HEK293 (cell line): ENCODE measurements around the gene PTP4A2.

Experiments used
- CTCF ChIP-seq: fragments of 450-650 bp; formaldehyde crosslinking; IDR thresholded peaks from 2 replicates; pipeline ENCODE4 v1.5.1; 2016; ENCODE audit warnings: missing biosample characterization, missing genetic modification characterization
- HOXA7 ChIP-seq: sonication (generic); formaldehyde crosslinking; IDR thresholded peaks from 2 replicates; pipeline ENCODE4 v1.8.1; 2022; ENCODE audit warnings: missing genetic modification reagents, borderline replicate concordance
- KLF17 ChIP-seq: fragments of 450-650 bp; formaldehyde crosslinking; IDR thresholded peaks from 2 replicates; pipeline ENCODE4 v1.5.1; 2016; ENCODE audit warnings: missing biosample characterization, missing genetic modification characterization
- KLF8 ChIP-seq: fragments of 450-650 bp; formaldehyde crosslinking; IDR thresholded peaks from 2 replicates; pipeline ENCODE4 v1.5.1; 2016; ENCODE audit warnings: missing biosample characterization, missing genetic modification characterization
- MYNN ChIP-seq: fragments of 450-650 bp; formaldehyde crosslinking; IDR thresholded peaks from 2 replicates; pipeline ENCODE4 v1.5.1; 2016; ENCODE audit warnings: missing biosample characterization, missing genetic modification characterization, borderline replicate concordance
- PRDM4 ChIP-seq: fragments of 450-650 bp; formaldehyde crosslinking; IDR thresholded peaks from 2 replicates; pipeline ENCODE4 v1.5.1; 2017; ENCODE audit warnings: missing biosample characterization, missing genetic modification characterization
- SALL2 ChIP-seq: fragments of 450-650 bp; formaldehyde crosslinking; IDR thresholded peaks from 2 replicates; pipeline ENCODE4 v1.5.0; 2017; ENCODE audit warnings: missing biosample characterization, mild to moderate bottlenecking, missing genetic modification characterization, borderline replicate concordance
- WT1 ChIP-seq: fragments of 450-650 bp; formaldehyde crosslinking; IDR thresholded peaks from 2 replicates; pipeline ENCODE4 v1.5.1; 2016; ENCODE audit warnings: missing biosample characterization, missing genetic modification characterization
- ZBTB17 ChIP-seq: fragments of 450-650 bp; formaldehyde crosslinking; IDR thresholded peaks from 2 replicates; pipeline ENCODE4 v1.5.1; 2016; ENCODE audit warnings: missing biosample characterization, missing genetic modification characterization
- ZNF138 ChIP-seq: fragments of 450-650 bp; formaldehyde crosslinking; IDR thresholded peaks from 2 replicates; pipeline ENCODE4 v1.5.1; 2016; ENCODE audit warnings: missing biosample characterization, missing genetic modification characterization, borderline replicate concordance
- ZNF221 ChIP-seq: fragments of 450-650 bp; formaldehyde crosslinking; IDR thresholded peaks from 2 replicates; pipeline ENCODE4 v1.5.1; 2017; ENCODE audit warnings: missing biosample characterization, missing genetic modification characterization, borderline replicate concordance
- ZNF280C ChIP-seq: fragments of 450-650 bp; formaldehyde crosslinking; IDR thresholded peaks from 2 replicates; pipeline ENCODE4 v1.5.1; 2016; ENCODE audit warnings: missing biosample characterization, missing genetic modification characterization
- ZNF350 ChIP-seq: fragments of 450-650 bp; formaldehyde crosslinking; IDR thresholded peaks from 2 replicates; pipeline ENCODE4 v1.5.0; 2017; ENCODE audit warnings: missing biosample characterization, mild to moderate bottlenecking, missing genetic modification characterization
- ZNF362 ChIP-seq: fragments of 450-650 bp; formaldehyde crosslinking; IDR thresholded peaks from 2 replicates; pipeline ENCODE4 v1.5.1; 2016; ENCODE audit warnings: missing biosample characterization, missing genetic modification characterization
- ZNF449 ChIP-seq: fragments of 450-650 bp; formaldehyde crosslinking; IDR thresholded peaks from 2 replicates; pipeline ENCODE4 v1.5.1; 2017; ENCODE audit warnings: missing biosample characterization, mild to moderate bottlenecking, missing genetic modification characterization, moderate library complexity
- ZNF510 ChIP-seq: fragments of 450-650 bp; formaldehyde crosslinking; IDR thresholded peaks from 2 replicates; pipeline ENCODE4 v1.5.1; 2018; ENCODE audit warnings: mild to moderate bottlenecking, missing genetic modification characterization, missing biosample characterization; ENCODE audit not compliant: insufficient replicate concordance
- ZNF561 ChIP-seq: fragments of 450-650 bp; IDR thresholded peaks from 2 replicates; pipeline ENCODE4 v1.5.1; 2018; ENCODE audit warnings: missing biosample characterization, missing genetic modification characterization, borderline replicate concordance
- ZNF596 ChIP-seq: fragments of 450-650 bp; IDR thresholded peaks from 2 replicates; pipeline ENCODE4 v1.5.0; 2018; ENCODE audit warnings: missing biosample characterization, mild to moderate bottlenecking, missing genetic modification characterization, moderate library complexity
- ZNF600 ChIP-seq: fragments of 450-650 bp; formaldehyde crosslinking; IDR thresholded peaks from 2 replicates; pipeline ENCODE4 v1.5.1; 2016; ENCODE audit warnings: missing biosample characterization, missing genetic modification characterization
- ZNF610 ChIP-seq: fragments of 450-650 bp; formaldehyde crosslinking; IDR thresholded peaks from 2 replicates; pipeline ENCODE4 v1.5.1; 2016; ENCODE audit warnings: missing biosample characterization, missing genetic modification characterization, borderline replicate concordance
- ZNF623 ChIP-seq: fragments of 450-650 bp; formaldehyde crosslinking; IDR thresholded peaks from 2 replicates; pipeline ENCODE4 v1.5.1; 2016; ENCODE audit warnings: missing biosample characterization, missing genetic modification characterization
- ZNF624 ChIP-seq: fragments of 450-650 bp; formaldehyde crosslinking; IDR thresholded peaks from 2 replicates; pipeline ENCODE4 v1.5.1; 2017; ENCODE audit warnings: missing biosample characterization, missing genetic modification characterization
- ZNF639 ChIP-seq: fragments of 450-650 bp; formaldehyde crosslinking; IDR thresholded peaks from 2 replicates; pipeline ENCODE4 v1.5.1; 2016; ENCODE audit warnings: missing biosample characterization, missing genetic modification characterization
- ZNF692 ChIP-seq: fragments of 450-650 bp; formaldehyde crosslinking; IDR thresholded peaks from 2 replicates; pipeline ENCODE4 v1.5.1; 2016; ENCODE audit warnings: missing biosample characterization, missing genetic modification characterization
- ZNF791 ChIP-seq: fragments of 450-650 bp; formaldehyde crosslinking; IDR thresholded peaks from 2 replicates; pipeline ENCODE4 v1.5.1; 2016; ENCODE audit warnings: missing biosample characterization, missing genetic modification characterization

The PTP4A2 gene

GRCh38 chr1:31944205-31945089 is 6.3 kb upstream of the PTP4A2 start (continued):
- TF ChIP-seq ZNF596 = peak; percentile 37; the same call in 1 of the 2 replicates
- TF ChIP-seq ZNF692 (tag by site-specific recombination) = peak; percentile 82
- no peak for TF ChIP-seq SALL2
- no peak for TF ChIP-seq ZNF623 (tag by site-specific recombination)
- no peak for TF ChIP-seq ZNF791 (tag by site-specific recombination)
- TF ChIP-seq ZNF624 (tag by site-specific recombination) = no peak
- TF ChIP-seq ZNF610 (tag by site-specific recombination) = no peak; the same call in 1 of the 2 replicates
- TF ChIP-seq ZNF600 (tag by site-specific recombination) = peak; percentile 91
- TF ChIP-seq CTCF (tag by site-specific recombination) = no peak
- TF ChIP-seq ZNF350 (tag by site-specific recombination) = no peak
- TF ChIP-seq ZNF221 = no peak
- TF ChIP-seq ZNF280C (tag by site-specific recombination) = no peak
- TF ChIP-seq ZNF138 = no peak
- peak; percentile 87 for TF ChIP-seq KLF17 (tag by site-specific recombination)
- TF ChIP-seq ZBTB17 (tag by site-specific recombination) = peak; percentile 99
- TF ChIP-seq MYNN (tag by site-specific recombination) = no peak
- peak; percentile 61 for TF ChIP-seq KLF8 (tag by site-specific recombination)
- no peak for TF ChIP-seq ZNF362
- peak; percentile 68; the same call in 1 of the 2 replicates for TF ChIP-seq ZNF561 (tag by site-specific recombination)
- TF ChIP-seq ZNF639 (tag by site-specific recombination) = peak; percentile 68; the same call in 1 of the 2 replicates
- TF ChIP-seq HOXA7 (CRISPR knock-in tag) = no peak
- peak; percentile 60; the same call in 1 of the 2 replicates for TF ChIP-seq WT1 (tag by site-specific recombination)
- TF ChIP-seq ZNF510 = no peak
- peak; percentile 44 for TF ChIP-seq PRDM4
- TF ChIP-seq ZNF449 = no peak
